Measurements from ENCODE around the gene VSTM2B.

GRCh38 chr19:29609636-29610035 lies 83.8 kb downstream of the VSTM2B start:
- TF ChIP-seq POLR2A (IDR thresholded peaks at IDR 0.05) (no peak), CTCF (IDR thresholded peaks at IDR 0.05) (no peak)
